ENCODE measurements around the gene EEPD1. TPM values are rescaled to one million over a fixed set of nuclear protein-coding genes. Genes with fewer than 3 reads are reported as not detected.

Gene EEPD1
- total RNA-seq, 6 experiments from 2014 or later = 0.95 to 2.7 (median 1.5) TPM

- H3K4me1 Mint-ChIP-seq (ENCODE audit: low read depth) = peaks cover 20% of the 10 kb centered on the region
- H3K36me3 Mint-ChIP-seq (ENCODE audit: low read depth) = no peaks in the 10 kb centered on the region
- H3K4me3 Mint-ChIP-seq = no peak overlapping the region
- H3K27ac Mint-ChIP-seq = no peak overlapping the region
- no peak for TF ChIP-seq CTCF (IDR thresholded peaks at IDR 0.05)
- DNase-seq = no peak
- no peaks in the 10 kb centered on the region; the same call in 1 of the 2 replicates for H3K27me3 Mint-ChIP-seq (ENCODE audit: insufficient read depth)
- no peaks in the 10 kb centered on the region for H3K9me3 Mint-ChIP-seq
These were observed 190.5 kb downstream of the EEPD1 start for GRCh38 chr7:36343548-36343947.

- Mint-ChIP-seq H3K9me3 (no peaks in the 10 kb centered on the region), H3K36me3 (ENCODE audit: low read depth) (no peaks in the 10 kb centered on the region), H3K4me3 (no peak overlapping the region), H3K27me3 (ENCODE audit: insufficient read depth) (no peaks in the 10 kb centered on the region; the same call in 1 of the 2 replicates), H3K4me1 (ENCODE audit: low read depth) (peaks cover 25% of the 10 kb centered on the region), H3K27ac (no peak overlapping the region)
- no peak for DNase-seq
- TF ChIP-seq CTCF (IDR thresholded peaks at IDR 0.05) = no peak
These were observed 191.6 kb downstream of the EEPD1 start for GRCh38 chr7:36344622-36345021.

GRCh38 chr7:36346260-36346831 is 193.3 kb downstream of the EEPD1 start:
- H3K27ac Mint-ChIP-seq = no peak overlapping the region
- no peaks in the 10 kb centered on the region for H3K36me3 Mint-ChIP-seq (ENCODE audit: low read depth)
- no peak overlapping the region for H3K4me3 Mint-ChIP-seq
- H3K27me3 Mint-ChIP-seq (ENCODE audit: insufficient read depth) = no peaks in the 10 kb centered on the region; the same call in 1 of the 2 replicates
- no peak for TF ChIP-seq CTCF (IDR thresholded peaks at IDR 0.05)
- peaks cover 25% of the 10 kb centered on the region for H3K4me1 Mint-ChIP-seq (ENCODE audit: low read depth)
- H3K9me3 Mint-ChIP-seq = no peaks in the 10 kb centered on the region
- no peak for DNase-seq

- Mint-ChIP-seq H3K4me3 (no peak overlapping the region; the same call in 1 of the 2 replicates), H3K9me3 (no peaks in the 10 kb centered on the region), H3K27me3 (ENCODE audit: insufficient read depth) (no peaks in the 10 kb centered on the region), H3K4me1 (ENCODE audit: low read depth) (peaks cover 17% of the 10 kb centered on the region), H3K36me3 (ENCODE audit: low read depth) (no peaks in the 10 kb centered on the region), H3K27ac (no peak overlapping the region)
- TF ChIP-seq CTCF (IDR thresholded peaks at IDR 0.05) = no peak
- peak; percentile 12 for DNase-seq
These were observed 195.2 kb downstream of the EEPD1 start for GRCh38 chr7:36348256-36348655.

- H3K27me3 Mint-ChIP-seq (ENCODE audit: insufficient read depth) = no peaks in the 10 kb centered on the region
- H3K9me3 Mint-ChIP-seq = no peaks in the 10 kb centered on the region
These were observed 195.7 kb downstream of the EEPD1 start for GRCh38 chr7:36348771-36349170.

More at GRCh38 chr7:36348771-36349170, 195.7 kb downstream of the EEPD1 start:
- TF ChIP-seq CTCF (IDR thresholded peaks at IDR 0.05) = no peak
- Mint-ChIP-seq H3K27ac (no peak overlapping the region), H3K36me3 (ENCODE audit: low read depth) (no peaks in the 10 kb centered on the region), H3K4me1 (ENCODE audit: low read depth) (peaks cover 17% of the 10 kb centered on the region), H3K4me3 (no peak overlapping the region)
- no peak for DNase-seq

Measured in HFFc6 (cell line).